B cell (primary cell): Measurements from ENCODE around the gene ADORA3. TPM values are rescaled to one million over a fixed set of nuclear protein-coding genes. Genes with fewer than 3 reads are reported as not detected.

Source experiments
- ATAC-seq: fragments of 200-7000 bp; cut with Tn5 transposase; one replicate; pipeline ENCODE4 v1.10.0; 2021; ENCODE audit warnings: low read depth, mild to moderate bottlenecking, moderate number of reproducible peaks, moderate library complexity
- CTCF ChIA-PET: fragments of 350-600 bp; sonication (Branson Sonifier 250); formaldehyde crosslinking; loops from one replicate; lab custom pipeline; 2021; ENCODE audit warnings: antibody characterized with exemption, inconsistent platforms; lab: Charles Lee
- POLR2A ChIA-PET: fragments of 350-600 bp; sonication (Branson Sonifier 250); formaldehyde crosslinking; loops from one replicate; lab custom pipeline; 2021; ENCODE audit warnings: antibody characterized with exemption; lab: Charles Lee
- DNase-seq: peaks from one replicate; pipeline ENCODE4 v3.0.0; 2013
- H2AFZ ChIP-seq: 2 replicates; pipeline ENCODE4 v1.6.1; 2012; ENCODE audit warnings: mild to moderate bottlenecking, low read depth, low read length; ENCODE audit not compliant: insufficient read depth, poor library complexity, severe bottlenecking
- H3K27ac ChIP-seq, 2 donors: 1 replicate in 1 of 2; 2 replicates in 1 of 2; pipeline ENCODE4 v1.5.1; 2012 to 2013; ENCODE audit warnings: low read length in 2 of 2, mild to moderate bottlenecking in 2 of 2, moderate library complexity in 1 of 2
- H3K27me3 ChIP-seq, 4 experiments: fragments of 200-600 bp in 1 of 4; sonication (generic) in 1 of 4; replicated peaks in 1 of 4; 1 replicate in 2 of 4; 2 replicates in 2 of 4; pipeline versions ENCODE4 v1.6.1 to v1.7.0; 2013 to 2016; ENCODE audit warnings: low read length in 3 of 4, mild to moderate bottlenecking in 2 of 4, mixed read lengths in 1 of 4, moderate library complexity in 1 of 4; ENCODE audit not compliant: insufficient read depth in 4 of 4, control insufficient read depth in 3 of 4; ENCODE audit errors: control extremely low read depth in 1 of 4
- H3K36me3 ChIP-seq, 2 experiments: replicated peaks in 1 of 2; 1 replicate in 1 of 2; 2 replicates in 1 of 2; pipeline versions ENCODE4 v1.6.1 to v1.7.1; 2013; ENCODE audit warnings: low read length in 1 of 2; ENCODE audit not compliant: insufficient read depth in 2 of 2, control insufficient read depth in 1 of 2; ENCODE audit errors: control extremely low read depth in 1 of 2, extremely low read depth in 1 of 2
- H3K4me1 ChIP-seq, 2 donors: fragments of 200-600 bp in 1 of 2; sonication (generic) in 1 of 2; 1 replicate in 1 of 2; 2 replicates in 1 of 2; pipeline versions ENCODE4 v1.5.1 to v1.6.1; 2013 to 2017; ENCODE audit warnings: low read length in 2 of 2; ENCODE audit not compliant: control insufficient read depth in 2 of 2, insufficient read depth in 2 of 2
- H3K4me2 ChIP-seq: replicated peaks from 2 replicates; pipeline ENCODE3; 2012; ENCODE audit warnings: mild to moderate bottlenecking, low read depth, low read length; ENCODE audit not compliant: poor library complexity, severe bottlenecking
- H3K4me3 ChIP-seq, 5 experiments: fragments of 200-600 bp in 1 of 5; sonication (generic) in 1 of 5; 1 replicate in 3 of 5; 2 replicates in 2 of 5; pipeline versions ENCODE4 v1.5.1 to v1.7.0; 2011 to 2016; ENCODE audit warnings: low read length in 4 of 5, mild to moderate bottlenecking in 4 of 5, low read depth in 2 of 5, control low read depth in 1 of 5, moderate library complexity in 1 of 5; ENCODE audit not compliant: insufficient read depth in 1 of 5; ENCODE audit errors: control extremely low read depth in 1 of 5, extremely low read depth in 1 of 5
- H3K79me2 ChIP-seq: fragments of 200-600 bp; sonication (generic); one replicate; pipeline ENCODE4 v1.6.0; 2016; ENCODE audit warnings: low read length; ENCODE audit not compliant: control insufficient read depth, insufficient read depth
- H3K9ac ChIP-seq: fragments of 200-600 bp; sonication (generic); 2 replicates; pipeline ENCODE4 v1.6.1; 2017; ENCODE audit warnings: mild to moderate bottlenecking, low read length, moderate library complexity
- H3K9me3 ChIP-seq, 3 donors: one replicate each; pipeline versions ENCODE4 v1.6.1 to v1.7.1; 2013; ENCODE audit warnings: low read length in 2 of 3; ENCODE audit not compliant: control insufficient read depth in 2 of 3, insufficient read depth in 1 of 3; ENCODE audit errors: control extremely low read depth in 1 of 3
- H4K20me1 ChIP-seq: 2 replicates; pipeline ENCODE4 v1.6.0; 2012; ENCODE audit warnings: mild to moderate bottlenecking, low read length; ENCODE audit not compliant: insufficient read depth, control insufficient read depth, poor library complexity, severe bottlenecking
- H3K27ac Mint-ChIP-seq: one replicate; pipeline ENCODE4 v1.8.0; 2021; ENCODE audit warnings: mixed read lengths
- H3K27me3 Mint-ChIP-seq: one replicate; pipeline ENCODE4 v1.8.0; 2021; ENCODE audit warnings: mixed read lengths
- H3K4me1 Mint-ChIP-seq: one replicate; pipeline ENCODE4 v1.8.0; 2021; ENCODE audit warnings: mixed read lengths
- H3K4me3 Mint-ChIP-seq: one replicate; pipeline ENCODE4 v1.8.0; 2021; ENCODE audit warnings: mixed read lengths
- H3K9me3 Mint-ChIP-seq: one replicate; pipeline ENCODE4 v1.8.0; 2022; ENCODE audit warnings: mixed read lengths; ENCODE audit not compliant: insufficient read depth
- CTCF ChIP-seq: fragments of 200-600 bp; IDR thresholded peaks from one replicate; pipeline ENCODE4 v1.8.0; 2022; ENCODE audit warnings: antibody characterized with exemption, mild to moderate bottlenecking
- EZH2 ChIP-seq: IDR thresholded peaks from 2 replicates; pipeline ENCODE4 v1.6.1; 2012; ENCODE audit warnings: borderline replicate concordance, low read depth, mild to moderate bottlenecking, moderate library complexity, low read length; ENCODE audit not compliant: insufficient read depth, poor library complexity, severe bottlenecking
- WGBS: methylation state at CpG from one replicate; pipeline ENCODE4 v1.1.5; 2013; ENCODE audit warnings: missing lambda C conversion rate; ENCODE audit not compliant: insufficient coverage; 5-methylcytosine and 5-hydroxymethylcytosine counted together
- intact Hi-C: fragments of 100-400 bp; cut with micrococcal nuclease; formaldehyde crosslinking; loops from one replicate; pipeline ENCODE4 v1.10.0; 2022
- polyA plus RNA-seq: library from polyadenylated mRNA; depleted of rRNA; stranded (reverse); fragments of >200 nt; gene quantifications from 2 replicates; pipeline ENCODE4 v1.2.3, GENCODE V29; 2012
- total RNA-seq, 2 donors: library from RNA; stranded (reverse); fragments of 120-200 nt in 1 of 2; gene quantifications; 1 replicate in 1 of 2; 2 replicates in 1 of 2; pipeline versions ENCODE4 v1.2.3 to v1.2.4, GENCODE V29; 2013 to 2022

Gene ADORA3
- total and polyA plus RNA-seq, 2 donors (not counting 1 experiment from before 2014, with no cell fraction given): 0.04 to 0.39 TPM

DNA sequence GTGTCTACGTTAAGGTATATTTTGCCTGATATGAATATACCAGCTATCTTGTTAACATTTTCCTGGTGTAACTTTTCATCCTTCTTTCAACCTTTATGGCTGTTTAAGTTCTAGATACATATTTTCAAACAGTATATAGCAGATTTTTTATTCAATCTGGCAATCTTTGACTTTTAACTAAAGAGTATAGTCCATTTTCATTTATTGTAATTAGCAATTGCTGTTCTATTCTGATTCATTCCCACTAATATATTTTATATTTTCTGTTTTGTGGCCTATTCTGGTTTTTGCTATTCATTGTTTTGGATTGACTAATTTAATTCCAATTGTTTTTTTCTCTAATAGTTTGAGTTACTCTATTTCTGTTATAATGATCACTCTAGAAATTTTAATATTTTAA, 37.0 kb downstream of the ADORA3 start:
- H3K4me1 ChIP-seq: peaks cover 25 to 28% of the 10 kb centered on the region in 2 donors
- Mint-ChIP-seq H3K9me3 (no peaks in the 10 kb centered on the region), H3K27me3 (no peaks in the 10 kb centered on the region), H3K4me1 (no peaks in the 10 kb centered on the region), H3K4me3 (no peak overlapping the region), H3K27ac (no peak overlapping the region)
- no peak overlapping the region for H3K4me3 ChIP-seq
- peaks cover 5 to 28% of the 10 kb centered on the region in 2 experiments for H3K36me3 ChIP-seq
- peaks cover 0 to 2% (median 0%) of the 10 kb centered on the region in 3 donors for H3K9me3 ChIP-seq
- POLR2A ChIA-PET: no interaction called here
- CTCF ChIA-PET: interaction anchor here (1.3 kb wide), 1 partner anchor 249 kb away, joined by 4 read pairs; no protein-coding TSS in a partner anchor
- H4K20me1 ChIP-seq: no peaks in the 10 kb centered on the region
- TF ChIP-seq CTCF (no peak), EZH2 (no peak)
- H3K27me3 ChIP-seq: no peaks in the 10 kb centered on the region
- no peak overlapping the region for H3K9ac ChIP-seq
- ATAC-seq (no peak), DNase-seq (no peak)
- no peak overlapping the region for H3K4me2 ChIP-seq
- H3K79me2 ChIP-seq: peaks cover 16% of the 10 kb centered on the region
- no CpG with 5 or more reads among the region's 1 CpG for WGBS
- intact Hi-C loops: no loop called here
- no peak overlapping the region for H3K27ac ChIP-seq
- no peak overlapping the region for H2AFZ ChIP-seq

- H2AFZ ChIP-seq: no peak overlapping the region
- no peaks in the 10 kb centered on the region for H3K9me3 Mint-ChIP-seq
- no peak for TF ChIP-seq EZH2
- no peak for TF ChIP-seq CTCF
- ChIA-PET CTCF (interaction anchor here (1.3 kb wide), 2 partner anchors 42 to 249 kb away, joined by 4 to 7 read pairs; no protein-coding TSS in a partner anchor), POLR2A (interaction anchor here (0.7 kb wide), 1 partner anchor 17 kb away, joined by 3 read pairs; no protein-coding TSS in a partner anchor)
- no peak overlapping the region for H3K9ac ChIP-seq
- peaks cover 8 to 32% of the 10 kb centered on the region in 2 experiments for H3K36me3 ChIP-seq
- no peak overlapping the region for H3K4me2 ChIP-seq
- H3K4me3 ChIP-seq: no peak overlapping the region
- no peaks in the 10 kb centered on the region for H4K20me1 ChIP-seq
- H3K27ac ChIP-seq: no peak overlapping the region
- no peaks in the 10 kb centered on the region for H3K27me3 ChIP-seq
- intact Hi-C loops: no loop called here
- no peak overlapping the region for H3K4me3 Mint-ChIP-seq
- ATAC-seq: no peak
- WGBS: 100% methylated on average over 1 of the region's 2 CpGs
- H3K79me2 ChIP-seq: peaks cover 13% of the 10 kb centered on the region
- no peak overlapping the region for H3K27ac Mint-ChIP-seq
- H3K9me3 ChIP-seq: peaks cover 0 to 2% (median 0%) of the 10 kb centered on the region in 3 donors
- DNase-seq: no peak
- H3K4me1 ChIP-seq: peaks cover 18 to 21% of the 10 kb centered on the region in 2 donors
- no peaks in the 10 kb centered on the region for H3K27me3 Mint-ChIP-seq
- no peaks in the 10 kb centered on the region for H3K4me1 Mint-ChIP-seq
These were observed 37.7 kb downstream of the ADORA3 start for GRCh38 chr1:111465754-111466153.
